Stimulated activated CD8-positive, alpha-beta memory T cell treated with anti-CD3 and anti-CD28 coated beads, Interleukin-4, amount 100 ng/mL, for 1 hour (primary cell): Measurements from ENCODE around the gene S100A1.
"Not testable (repeated sequence)": the region's sequence is repeated elsewhere in the genome, so short reads cannot be mapped to it uniquely, and the experiment has no call there.

Source experiments
- DNase-seq, 2 donors: peaks; one replicate each; pipeline ENCODE4 v3.0.0-alpha.2; 2020; ENCODE audit warnings: low read depth in 2 of 2, low spot score in 1 of 2

Gene S100A1

DNA sequence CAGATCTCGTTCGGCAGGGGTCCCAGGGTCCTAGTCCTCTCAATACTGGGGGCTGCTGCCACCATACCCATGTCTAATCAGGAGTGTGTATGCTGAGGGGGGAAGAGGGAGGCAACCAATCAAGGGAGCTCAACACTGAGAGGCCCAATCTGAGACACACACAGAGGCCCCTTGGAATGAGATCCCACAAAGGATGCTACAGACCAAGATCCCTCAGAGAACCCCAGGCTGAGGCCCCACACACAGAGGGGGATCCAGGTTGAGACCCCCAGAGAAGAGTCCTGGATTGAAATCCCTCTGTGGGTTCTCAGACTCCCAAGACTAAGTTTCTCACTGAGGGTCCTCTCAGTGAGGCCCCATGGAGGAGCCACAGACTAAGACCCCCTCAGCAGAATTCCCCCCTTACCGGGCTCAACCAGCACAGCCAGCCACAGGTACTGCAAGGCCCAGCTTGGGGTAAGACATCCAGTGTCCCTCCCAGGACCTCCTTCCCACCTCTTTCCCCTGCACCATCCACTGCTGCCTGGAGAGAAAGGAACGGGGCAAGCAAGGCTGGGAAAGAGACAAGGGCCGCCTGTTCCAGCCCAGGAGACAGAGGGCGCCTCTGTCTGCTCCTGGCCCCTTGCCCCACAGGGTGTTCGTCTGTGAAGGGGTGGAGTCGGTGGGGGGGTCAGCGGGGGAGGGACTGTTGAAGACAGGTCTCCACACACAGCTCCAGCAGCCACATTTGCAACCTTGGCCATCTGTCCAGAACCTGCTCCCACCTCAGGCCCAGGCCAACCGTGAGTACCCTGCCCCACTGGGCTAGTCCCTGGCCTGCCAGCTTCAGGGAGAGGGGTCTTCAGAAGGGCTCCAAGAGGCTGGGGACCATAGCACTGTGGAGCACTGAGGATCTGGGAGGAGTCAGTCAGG, at the start of gene S100A1:
Gene S100A1 (plus strand): TSS at position 720 of the 912 bp plus-strand sequence. CDS start 2,088 bp downstream, outside the sequence.
- DNase-seq = no peak

DNA sequence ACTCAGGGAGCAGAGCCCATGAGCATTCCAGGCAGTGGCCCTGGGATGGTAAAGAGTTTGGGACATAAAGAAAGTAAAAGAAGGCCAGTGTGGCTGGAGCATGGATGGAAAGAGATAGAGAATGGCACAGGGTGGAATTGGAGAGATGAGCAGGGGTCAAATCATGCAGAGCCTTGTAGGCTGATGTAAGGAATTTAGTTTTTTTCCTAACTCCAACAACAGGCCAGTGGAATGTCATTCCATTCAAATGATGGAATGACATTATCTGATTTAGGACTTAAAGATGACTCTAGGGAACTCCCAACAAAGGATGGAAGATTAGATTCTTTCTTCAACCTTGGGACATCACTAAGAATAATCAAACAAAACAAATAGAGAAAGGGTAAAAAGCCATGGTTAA, 49.7 kb upstream of the S100A1 start:
- DNase-seq = no peak

DNA sequence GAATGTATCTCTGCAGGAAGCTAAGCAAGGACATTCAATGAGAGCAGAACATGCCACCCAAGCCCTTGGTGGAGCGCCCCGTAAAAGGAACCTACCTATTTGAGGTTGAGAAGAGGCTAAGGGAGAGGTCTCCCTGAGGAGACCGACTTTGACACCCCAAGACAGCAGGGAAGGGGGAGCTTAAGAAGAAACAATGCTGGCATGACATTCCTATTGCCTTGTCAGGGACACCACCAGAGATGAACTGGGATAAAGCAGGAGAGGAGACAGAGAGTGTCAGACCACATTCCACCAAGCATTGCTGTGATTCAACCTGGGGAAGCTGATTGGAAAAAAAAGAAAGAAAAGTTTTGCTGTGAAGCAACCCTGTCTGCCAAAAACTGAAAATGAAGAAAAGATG, 49.3 kb upstream of the S100A1 start:
- DNase-seq = no peak

DNA sequence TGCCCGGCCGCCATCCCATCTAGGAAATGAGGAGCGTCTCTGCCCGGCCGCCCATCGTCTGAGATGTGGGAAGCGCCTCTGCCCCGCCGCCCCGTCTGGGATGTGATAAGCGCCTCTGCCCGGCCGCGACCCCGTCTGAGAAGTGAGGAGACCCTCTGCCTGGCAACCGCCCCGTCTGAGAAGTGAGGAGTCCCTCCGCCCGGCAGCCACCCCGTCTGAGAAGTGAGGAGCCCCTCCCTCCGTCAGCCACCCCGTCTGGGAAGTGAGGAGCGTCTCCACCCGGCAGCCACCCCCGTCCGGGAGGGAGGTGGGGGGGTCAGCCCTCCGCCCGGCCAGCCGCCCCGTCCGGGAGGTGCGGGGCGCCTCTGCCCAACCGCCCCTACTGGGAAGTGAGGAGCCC, 45.4 kb upstream of the S100A1 start:
- DNase-seq = not testable (repeated sequence)

DNA sequence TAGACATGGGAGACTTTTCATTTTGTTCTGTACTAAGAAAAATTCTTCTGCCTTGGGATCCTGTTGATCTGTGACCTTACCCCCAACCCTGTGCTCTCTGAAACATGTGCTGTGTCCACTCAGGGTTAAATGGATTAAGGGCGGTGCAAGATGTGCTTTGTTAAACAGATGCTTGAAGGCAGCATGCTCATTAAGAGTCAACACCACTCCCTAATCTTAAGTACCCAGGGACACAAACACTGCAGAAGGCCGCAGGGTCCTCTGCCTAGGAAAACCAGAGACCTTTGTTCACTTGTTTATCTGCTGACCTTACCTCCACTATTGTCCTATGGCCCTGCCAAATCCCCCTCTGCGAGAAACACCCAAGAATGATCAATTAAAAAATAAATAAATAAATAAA, 44.7 kb upstream of the S100A1 start:
- not testable (repeated sequence) for DNase-seq

DNA sequence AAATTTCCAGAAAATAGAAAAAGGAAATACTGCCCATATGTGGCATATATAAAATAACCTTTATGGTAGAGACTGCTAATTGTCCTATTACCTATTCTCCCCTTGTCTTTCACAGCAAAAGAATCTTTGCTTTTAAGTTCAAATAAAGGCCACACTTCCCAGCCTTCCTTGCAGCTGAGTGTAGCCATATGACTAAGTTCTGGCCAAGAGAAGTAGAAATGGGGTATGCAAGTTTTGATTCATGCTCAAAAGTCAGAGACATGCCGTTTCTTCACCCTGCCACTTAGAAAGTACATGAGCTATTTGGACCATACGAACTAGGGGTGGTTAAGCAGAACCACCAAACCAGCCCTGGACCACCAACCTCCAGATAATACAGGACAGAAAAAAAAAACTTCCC, 44.3 kb upstream of the S100A1 start:
- no peak for DNase-seq

DNA sequence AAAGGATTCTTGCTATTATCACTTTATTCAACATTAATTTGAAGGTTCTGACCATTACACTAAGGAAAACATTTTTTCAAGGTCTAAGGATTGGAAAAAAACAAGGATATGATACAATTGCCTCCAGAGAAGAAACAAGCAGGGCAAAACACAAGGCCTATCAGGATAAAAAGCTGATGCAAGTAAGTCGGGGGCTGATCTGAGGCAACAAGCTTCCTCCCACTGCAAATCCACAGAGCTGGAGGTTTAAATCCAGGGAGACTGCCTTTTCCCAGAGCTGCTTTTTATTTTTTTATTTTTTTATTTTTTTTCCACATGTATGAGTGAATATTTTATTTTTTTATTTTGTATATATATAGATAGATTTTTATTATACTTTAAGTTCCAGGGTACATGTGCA, 43.2 kb upstream of the S100A1 start:
- no peak for DNase-seq

DNA sequence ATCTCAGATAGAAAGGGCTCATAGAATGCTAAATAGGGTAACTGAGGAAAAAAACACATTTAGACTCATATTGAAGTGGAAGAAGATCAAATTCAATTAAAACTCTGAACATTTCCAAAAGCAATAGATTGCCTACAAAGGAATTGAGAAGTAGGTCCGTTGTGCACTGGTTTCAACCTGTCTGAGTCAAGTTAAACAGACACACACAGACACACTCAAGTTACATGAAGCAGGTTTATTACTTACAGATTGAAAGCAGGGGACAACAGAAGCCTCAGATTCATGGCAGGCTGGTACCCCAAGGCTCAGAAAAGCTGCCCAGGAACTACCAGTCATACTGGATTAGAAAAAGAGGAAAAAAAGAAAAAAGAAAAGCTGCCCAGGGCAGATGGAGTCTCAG, 41.9 kb upstream of the S100A1 start:
- DNase-seq = no peak

DNA sequence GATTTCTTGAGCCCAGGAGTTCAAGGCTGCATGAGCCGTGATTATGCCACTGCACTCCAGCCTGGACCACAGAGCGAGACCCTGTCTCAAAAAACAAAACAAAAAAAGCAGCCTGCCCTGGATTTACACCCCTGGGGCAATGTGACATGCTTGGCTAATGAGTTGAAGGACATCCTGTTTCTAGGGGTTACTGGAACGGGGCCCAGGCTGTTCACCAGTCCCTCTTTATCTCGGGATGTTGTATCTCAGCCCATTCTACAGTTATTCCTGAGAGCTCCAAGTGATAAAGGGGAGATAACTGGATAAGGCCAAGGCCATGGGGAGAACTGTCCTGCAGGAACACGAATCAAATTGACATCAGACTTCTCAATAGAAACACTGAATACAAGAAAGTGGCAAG, 40.9 kb upstream of the S100A1 start:
- no peak for DNase-seq

DNA sequence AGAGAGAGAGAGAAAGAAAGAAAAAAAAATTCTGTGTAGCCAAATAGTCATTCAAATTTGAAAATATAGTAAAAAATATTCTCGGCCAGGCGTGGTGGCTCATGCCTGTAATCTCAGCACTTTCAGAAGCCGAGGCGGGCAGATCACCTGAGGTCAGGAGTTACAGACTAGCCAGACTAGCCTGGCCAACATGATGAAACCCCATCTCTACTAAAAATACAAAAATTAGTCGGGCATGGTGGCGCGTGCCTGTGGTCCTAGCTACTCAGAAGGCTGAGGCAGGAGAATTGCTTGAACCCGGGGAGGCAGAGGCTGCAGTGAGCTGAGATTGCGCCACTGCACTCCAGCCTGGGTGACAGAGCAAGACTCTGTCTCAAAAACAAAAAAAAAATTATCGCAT, 40.2 kb upstream of the S100A1 start:
- not testable (repeated sequence) for DNase-seq

DNA sequence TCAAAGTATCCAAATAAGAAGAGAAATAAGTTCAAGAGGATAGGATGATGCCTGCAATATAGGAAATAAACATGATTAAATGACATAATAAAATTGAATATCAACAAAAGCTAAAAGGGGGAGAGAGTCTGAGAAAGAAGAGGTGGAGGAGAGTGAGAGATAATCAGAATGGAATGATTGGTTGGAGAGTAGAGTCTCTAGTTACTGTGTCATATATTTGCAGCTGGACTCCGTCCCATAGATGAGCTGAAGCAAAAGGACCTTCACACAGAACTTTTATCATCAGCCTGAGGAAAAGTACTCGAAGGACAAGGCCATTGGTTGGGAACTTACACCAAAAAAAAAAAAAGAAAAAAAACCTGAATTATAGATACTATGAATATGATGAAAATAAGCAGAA, 39.8 kb upstream of the S100A1 start:
- no peak for DNase-seq

DNA sequence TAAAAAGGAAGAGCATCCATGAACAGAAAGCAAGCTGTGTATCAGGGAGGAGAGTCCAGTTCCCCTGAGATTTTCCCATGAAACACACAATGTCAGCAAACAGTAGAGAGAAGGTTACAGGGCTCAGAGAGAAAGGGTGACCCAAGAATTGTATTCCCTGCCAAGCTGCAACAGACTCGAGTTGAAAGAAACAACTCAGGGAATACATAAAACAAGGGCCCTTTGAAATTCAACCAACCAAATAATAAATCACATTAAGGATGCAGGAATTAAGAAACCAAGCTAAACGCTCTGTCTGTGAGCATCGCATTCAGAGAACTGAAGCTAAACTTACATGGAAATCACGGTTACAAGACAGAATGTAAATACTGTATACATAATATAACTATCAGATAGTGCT, 35.5 kb upstream of the S100A1 start:
- DNase-seq = no peak

DNA sequence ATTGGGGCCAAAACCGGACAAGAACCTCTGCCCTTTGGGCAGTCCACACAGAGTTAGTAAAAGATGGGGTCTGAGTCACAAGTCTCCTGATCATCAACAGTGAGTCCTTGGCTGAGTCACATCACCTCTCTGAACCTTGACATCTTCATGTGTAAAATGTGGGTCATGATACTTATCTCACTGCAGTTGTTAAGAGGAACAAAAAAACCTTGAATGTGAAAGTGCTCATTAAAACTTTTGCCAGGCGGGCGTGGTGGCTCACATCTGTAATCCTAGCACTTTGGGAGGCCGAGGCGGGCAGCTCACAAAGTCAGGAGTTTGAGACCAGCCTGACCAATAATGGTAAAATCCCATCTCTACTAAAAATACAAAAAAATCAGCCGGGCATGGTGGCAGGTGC, 31.0 kb upstream of the S100A1 start:
- DNase-seq = no peak

DNA sequence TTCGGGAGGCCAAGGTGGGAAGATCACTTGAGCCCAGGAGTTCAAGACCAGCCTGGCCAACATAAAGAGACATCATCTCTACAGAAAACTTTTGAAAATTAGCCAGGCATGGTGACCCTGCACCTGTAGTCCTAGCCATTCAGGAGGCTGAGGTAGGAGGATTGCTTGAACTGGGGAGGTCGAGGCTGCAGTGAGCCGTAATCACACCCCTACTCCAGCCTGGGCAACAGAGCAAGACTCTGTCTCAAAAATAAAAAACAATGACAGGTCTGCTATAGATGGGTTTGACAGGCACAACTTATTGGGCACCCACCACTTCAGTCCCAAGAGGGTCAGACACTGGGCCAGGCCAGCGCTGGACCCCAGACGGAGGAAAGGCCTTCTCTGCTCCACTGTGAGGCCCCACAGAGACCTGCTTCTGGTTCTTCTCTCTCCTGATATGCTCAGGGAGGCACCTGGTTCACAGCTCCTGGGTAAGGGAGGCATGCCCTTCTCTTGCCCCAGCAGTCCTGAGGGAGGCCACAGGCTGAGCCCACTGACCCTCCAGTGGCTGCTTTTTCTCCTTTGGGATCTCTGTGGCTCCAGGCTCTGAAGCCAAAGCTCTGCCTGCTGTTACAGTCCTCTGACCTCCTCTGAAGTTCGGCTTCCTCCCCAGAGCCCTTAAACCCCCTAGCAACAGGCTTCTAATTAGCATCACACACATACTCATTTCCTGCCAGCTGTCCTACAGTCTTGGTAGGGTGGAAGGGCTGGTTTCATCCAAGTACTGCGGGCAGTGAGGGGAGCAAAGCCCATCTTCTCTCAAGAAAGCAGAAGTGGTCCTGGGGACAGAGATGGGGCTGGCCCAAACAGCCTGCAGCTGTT, 29.7 kb upstream of the S100A1 start:
- DNase-seq = no peak

DNA sequence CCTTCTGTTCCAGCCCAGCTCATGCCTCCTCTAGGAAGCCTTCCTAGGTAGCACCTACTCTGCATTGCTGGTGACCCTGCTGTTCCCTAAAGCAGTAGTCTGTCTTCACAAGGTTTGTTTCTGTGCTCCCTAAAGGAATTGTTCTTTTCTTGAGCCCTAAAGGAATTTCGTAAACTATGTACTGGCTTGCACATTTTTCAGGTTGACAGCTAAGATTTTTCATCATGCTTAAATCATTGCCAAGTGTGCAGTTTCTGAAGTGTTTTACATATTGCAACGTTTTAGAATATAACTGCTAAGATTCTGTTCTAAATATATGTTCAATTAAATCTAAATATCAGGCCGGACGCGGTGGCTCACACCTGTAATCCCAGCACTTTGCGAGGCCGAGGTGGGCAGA, 28.4 kb upstream of the S100A1 start:
- DNase-seq = no peak

DNA sequence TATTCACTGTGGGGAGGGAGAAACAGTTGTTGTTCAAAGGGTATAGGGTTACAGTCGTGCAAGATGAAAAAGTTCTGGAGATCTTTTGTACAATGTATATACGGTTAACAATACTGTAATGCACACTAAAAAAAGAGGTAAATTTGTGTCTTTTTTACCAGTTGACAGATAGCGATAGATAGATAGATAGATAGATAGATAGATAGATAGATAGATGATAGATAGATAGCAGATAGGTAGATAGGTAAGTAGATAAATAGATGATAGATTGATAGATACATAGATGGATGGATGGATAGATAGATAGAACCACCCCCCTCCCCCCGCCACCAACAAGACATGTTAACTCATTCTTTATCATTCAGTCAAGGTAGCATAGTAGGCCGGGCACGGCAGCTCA, 25.5 kb upstream of the S100A1 start:
- DNase-seq = no peak

DNA sequence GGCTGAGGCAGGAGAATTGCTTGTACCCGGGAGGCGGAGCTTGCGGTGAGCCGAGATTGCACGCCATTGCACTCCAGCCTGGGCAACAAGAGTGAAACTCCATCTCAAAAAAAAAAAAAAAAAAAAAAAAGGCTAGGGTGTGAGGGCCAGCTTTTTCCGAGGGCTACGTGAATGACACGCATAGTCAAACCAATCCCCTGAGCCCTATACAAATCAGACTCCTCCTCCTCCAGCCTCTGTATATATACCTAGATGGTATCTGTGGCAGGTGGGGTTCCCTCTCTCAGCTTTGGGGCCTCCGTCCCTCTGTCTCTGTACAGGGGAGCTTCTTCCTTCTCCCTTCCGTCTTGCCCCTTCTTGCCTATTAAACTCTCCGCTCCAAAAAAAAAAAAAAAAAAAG, 22.0 kb upstream of the S100A1 start:
- DNase-seq = no peak

DNA sequence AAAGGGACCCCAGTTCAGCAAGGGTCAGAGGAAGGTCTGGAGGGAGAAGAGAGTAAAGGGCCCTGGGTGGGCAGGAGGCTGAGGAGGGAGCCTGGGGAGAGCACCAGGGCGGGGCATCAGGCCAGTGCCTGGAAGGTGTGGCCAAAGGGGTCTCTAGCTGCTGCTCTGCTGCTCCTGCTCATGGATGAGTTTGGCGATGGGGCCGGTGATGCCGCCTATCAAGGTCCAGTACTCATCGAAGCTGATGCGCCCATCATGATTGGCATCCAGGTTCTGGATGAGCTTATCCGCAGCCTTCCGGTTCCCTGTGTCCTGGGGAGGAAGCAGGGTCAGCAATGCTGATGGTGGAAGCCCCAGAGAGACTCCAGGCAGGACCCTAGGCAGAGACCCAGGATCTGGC, 20.9 kb upstream of the S100A1 start:
- DNase-seq = no peak

DNA sequence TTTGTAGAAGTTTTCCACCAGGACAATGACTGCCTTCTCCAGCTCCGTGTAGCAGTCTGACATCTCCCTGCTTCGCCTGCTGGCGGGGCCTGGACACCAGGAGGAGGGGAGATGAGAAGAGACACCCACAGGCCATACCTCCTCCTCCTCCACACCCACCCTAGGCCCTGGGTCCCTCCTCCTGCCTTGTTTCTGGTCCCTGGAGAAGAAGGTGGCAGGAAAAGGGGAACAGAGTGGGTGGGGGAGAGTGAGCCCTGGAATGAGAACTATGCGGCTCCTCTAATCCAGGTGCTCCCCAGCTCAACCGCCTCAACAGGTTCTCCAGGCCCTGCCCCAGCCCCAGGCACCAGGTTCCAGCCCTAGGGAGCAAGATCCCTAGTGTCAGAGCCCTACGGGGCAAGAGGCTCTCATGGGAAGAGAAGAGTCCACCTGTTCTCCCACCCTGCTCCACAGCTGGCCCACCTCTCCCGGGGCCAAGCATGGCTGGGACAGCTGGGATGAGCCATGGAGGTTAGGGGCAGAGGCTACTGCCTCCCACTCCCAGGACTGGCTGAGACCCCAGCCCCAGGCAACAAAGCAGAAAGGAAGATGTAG, 20.0 kb upstream of the S100A1 start:
- no peak for DNase-seq

DNA sequence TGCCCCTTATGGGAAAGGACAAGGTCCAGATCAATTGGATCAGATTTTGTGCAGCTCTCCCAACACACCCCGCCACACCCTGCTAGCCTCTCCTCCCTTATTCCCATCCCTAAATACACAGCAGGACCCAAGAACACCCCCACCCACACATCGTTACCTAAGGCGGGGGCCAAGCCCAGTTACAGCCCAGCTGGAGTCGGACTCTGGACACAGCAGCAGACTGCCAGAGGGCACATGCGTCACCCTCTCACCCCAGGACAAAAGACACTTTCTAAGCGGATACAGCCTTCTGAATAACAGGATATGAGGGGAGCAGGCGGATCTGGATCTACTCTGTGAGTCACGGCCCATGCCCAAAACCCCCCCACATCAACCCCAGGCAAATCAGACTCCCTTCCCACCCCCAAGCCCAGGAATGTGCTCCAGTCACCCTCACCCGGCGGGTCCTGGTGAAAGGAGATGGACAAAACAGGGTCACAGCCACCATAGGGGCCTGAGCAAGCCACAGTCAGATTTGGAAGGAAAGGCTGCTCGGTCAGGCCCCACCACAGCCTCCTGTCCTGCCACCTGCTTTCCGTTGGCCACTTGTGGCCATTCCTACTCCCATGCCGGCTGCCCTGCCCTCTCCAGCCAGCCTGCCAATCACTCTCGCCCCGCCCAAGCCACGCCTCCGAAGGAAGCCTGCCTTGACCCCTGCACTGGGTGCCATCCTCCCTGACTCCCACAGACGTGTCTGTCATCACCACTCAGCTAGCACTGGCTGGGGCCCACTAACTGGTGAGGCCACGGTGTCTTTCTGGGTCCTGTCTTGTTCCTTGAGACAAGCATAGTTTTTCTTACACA, 19.3 kb upstream of the S100A1 start:
- no peak for DNase-seq

DNA sequence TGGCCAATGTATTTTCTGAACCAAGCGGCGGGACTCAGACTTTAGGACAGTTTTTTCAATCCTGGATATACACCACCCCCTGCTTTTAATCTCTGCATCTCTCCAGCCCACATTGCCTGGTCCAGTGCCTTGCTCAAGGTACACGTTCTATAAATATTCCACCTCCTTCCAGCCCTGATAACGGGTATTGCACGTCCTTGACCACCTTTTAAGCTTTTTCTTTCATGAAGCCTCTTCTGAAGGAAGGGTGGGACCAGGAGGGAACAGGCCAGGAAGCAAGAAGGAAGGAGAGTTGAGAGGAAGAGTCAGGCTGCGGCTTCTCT, 18.7 kb upstream of the S100A1 start:
- DNase-seq = no peak
